ENCODE measurements around the gene FHIT.
"Not testable (repeated sequence)": the region's sequence is repeated elsewhere in the genome, so short reads cannot be mapped to it uniquely, and the experiment has no call there.

Gene FHIT

GRCh38 chr3:59836531-59836930 lies 1414.7 kb downstream of the FHIT start:
- no peak for DNase-seq

GRCh38 chr3:59832702-59833101 lies 1418.5 kb downstream of the FHIT start:
- no peak for DNase-seq

- peak; percentile 59 for DNase-seq
Measured at GRCh38 chr3:59832241-59832640, 1419.0 kb downstream of the FHIT start.

GRCh38 chr3:59831394-59831793 lies 1419.9 kb downstream of the FHIT start:
- peak; percentile 22 for DNase-seq

GRCh38 chr3:59829527-59829926 lies 1421.7 kb downstream of the FHIT start:
- DNase-seq, result no peak

- no peak for DNase-seq
Measured at GRCh38 chr3:59824876-59825275, 1426.4 kb downstream of the FHIT start.

- peak; percentile 35 for DNase-seq
Measured at GRCh38 chr3:59821274-59821673, 1430.0 kb downstream of the FHIT start.

- DNase-seq, result no peak
Measured at GRCh38 chr3:59820352-59820934, 1430.8 kb downstream of the FHIT start.

GRCh38 chr3:59818919-59819300 lies 1432.3 kb downstream of the FHIT start:
- DNase-seq, result no peak

GRCh38 chr3:59818033-59818918 lies 1433.0 kb downstream of the FHIT start:
- peak; percentile 65 for DNase-seq

GRCh38 chr3:59817511-59817910 lies 1433.7 kb downstream of the FHIT start:
- DNase-seq, result no peak

GRCh38 chr3:59816312-59816711 lies 1434.9 kb downstream of the FHIT start:
- DNase-seq, result no peak

- no peak for DNase-seq
Measured at GRCh38 chr3:59813148-59813538, 1438.1 kb downstream of the FHIT start.

GRCh38 chr3:59812237-59813147 lies 1438.8 kb downstream of the FHIT start:
- DNase-seq, result no peak

GRCh38 chr3:59811160-59811559 lies 1440.1 kb downstream of the FHIT start:
- no peak for DNase-seq

- DNase-seq, result no peak
Measured at GRCh38 chr3:59810606-59811005, 1440.6 kb downstream of the FHIT start.

GRCh38 chr3:59809710-59810444 lies 1441.4 kb downstream of the FHIT start:
- DNase-seq, result peak; percentile 65

- DNase-seq, result no peak
Measured at GRCh38 chr3:59809016-59809415, 1442.2 kb downstream of the FHIT start.

GRCh38 chr3:59808446-59808845 lies 1442.8 kb downstream of the FHIT start:
- DNase-seq, result no peak

- no peak for DNase-seq
Measured at GRCh38 chr3:59803268-59803667, 1448.0 kb downstream of the FHIT start.

- DNase-seq, result not testable (repeated sequence)
Measured at GRCh38 chr3:59802453-59802852, 1448.8 kb downstream of the FHIT start.

GRCh38 chr3:59802045-59802444 lies 1449.2 kb downstream of the FHIT start:
- DNase-seq, result no peak

GRCh38 chr3:59800481-59800880 lies 1450.8 kb downstream of the FHIT start:
- DNase-seq, result no peak
